T-helper 1 cell treated with Interleukin-12 subunit alpha and Interleukin-12 subunit beta and Interleukin-4 antibody, amounts not matched to agents 30 ng/mL and 1 ng/mL, for 36 hours (primary cell): Measurements from ENCODE around the gene PSTPIP1. TPM values are rescaled to one million over a fixed set of nuclear protein-coding genes. Genes with fewer than 3 reads are reported as not detected.

Experiments used
- intact Hi-C: fragments of 100-400 bp; cut with micrococcal nuclease; formaldehyde crosslinking; loops from one replicate; pipeline ENCODE4 v1.15.1; 2024
- total RNA-seq: library from RNA; stranded (reverse); gene quantifications from 2 replicates; pipeline ENCODE4 v1.2.3, GENCODE V29; 2022

Gene PSTPIP1
- total RNA-seq, 1 donor from 2014 or later: 224 TPM

- intact Hi-C loops: no loop called here
Observed at GRCh38 chr15:77064539-77065308, 69.8 kb downstream of the PSTPIP1 start.

GRCh38 chr15:77066971-77067690 is 72.2 kb downstream of the PSTPIP1 start:
- intact Hi-C loops: no loop called here

GRCh38 chr15:77067691-77068367 is 72.9 kb downstream of the PSTPIP1 start:
- intact Hi-C loops: no loop called here

- intact Hi-C loops: no loop called here
Observed at GRCh38 chr15:77068633-77069032, 73.7 kb downstream of the PSTPIP1 start.

GRCh38 chr15:77069521-77070121 is 74.7 kb downstream of the PSTPIP1 start:
- intact Hi-C loops: loop anchor here (2.0 to 10.0 kb wide), 2 partner anchors 75 to 95 kb away; partner anchors contain the start of gene PSTPIP1

GRCh38 chr15:77070180-77070494 is 75.2 kb downstream of the PSTPIP1 start:
- intact Hi-C loops: loop anchor here (2.0 to 10.0 kb wide), 2 partner anchors 75 to 95 kb away; partner anchors contain the start of gene PSTPIP1

- intact Hi-C loops: loop anchor here (1.0 to 10.0 kb wide), 5 partner anchors 76 to 350 kb away; partner anchors contain the start of genes HMG20A, PEAK1, PSTPIP1 and RCN2
Observed at GRCh38 chr15:77070495-77071304, 75.8 kb downstream of the PSTPIP1 start, which contains the start of gene TSPAN3. Gene TSPAN3, minus strand, starts transcription at chr15:77071109. Its CDS starts 155 bp downstream, at chr15:77070954.

GRCh38 chr15:77071305-77072223 is 76.6 kb downstream of the PSTPIP1 start:
- intact Hi-C loops: loop anchor here (1.0 to 10.0 kb wide), 5 partner anchors 77 to 349 kb away; partner anchors contain the start of genes HMG20A, PEAK1, PSTPIP1 and RCN2

GRCh38 chr15:77074350-77074749 is 79.4 kb downstream of the PSTPIP1 start:
- intact Hi-C loops: loop anchor here (10.0 kb wide), 1 partner anchor 100 kb away; no protein-coding TSS in a partner anchor

- intact Hi-C loops: loop anchor here (10.0 kb wide), 1 partner anchor 101 kb away; no protein-coding TSS in a partner anchor
Observed at GRCh38 chr15:77075528-77075927, 80.6 kb downstream of the PSTPIP1 start.

- intact Hi-C loops: loop anchor here (10.0 kb wide), 1 partner anchor 102 kb away; no protein-coding TSS in a partner anchor
Observed at GRCh38 chr15:77076323-77076915, 81.5 kb downstream of the PSTPIP1 start.

- intact Hi-C loops: no loop called here
Observed at GRCh38 chr15:77081971-77082370, 87.0 kb downstream of the PSTPIP1 start.

GRCh38 chr15:77083381-77084160 is 88.6 kb downstream of the PSTPIP1 start:
- intact Hi-C loops: no loop called here

GRCh38 chr15:77084436-77084835 is 89.5 kb downstream of the PSTPIP1 start:
- intact Hi-C loops: no loop called here

GRCh38 chr15:77085297-77085696 is 90.4 kb downstream of the PSTPIP1 start:
- intact Hi-C loops: no loop called here
